GM23248 (cell line): ENCODE data around the gene RAB1A.

Experiments
- EZH2 ChIP-seq: fragments of 200-600 bp; sonication (generic); IDR thresholded peaks from 2 replicates; pipeline ENCODE4 v1.6.1; 2018; ENCODE audit warnings: antibody characterized with exemption, mild to moderate bottlenecking; ENCODE audit not compliant: insufficient read depth, poor library complexity, severe bottlenecking
- EZH2phosphoT487 ChIP-seq: fragments of 200-600 bp; sonication (generic); IDR thresholded peaks from 2 replicates; pipeline ENCODE4 v1.6.1; 2018; ENCODE audit warnings: antibody characterized with exemption, moderate library complexity, mild to moderate bottlenecking, low read depth; ENCODE audit not compliant: insufficient read depth

- TF ChIP-seq EZH2, result no peak
- no peak for TF ChIP-seq EZH2phosphoT487
Observed at GRCh38 chr2:65057391-65058052, 72.4 kb downstream of the RAB1A start.
